Heart left ventricle (tissue), 13 donors: ENCODE results near the gene F13A1.

ENCODE experiments used
- POLR2A ChIP-seq, 2 donors: fragments of 450-650 bp; IDR thresholded peaks; one replicate each; pipeline ENCODE4 v1.6.1; 2017; ENCODE audit warnings: antibody characterized with exemption in 2 of 2, mild to moderate bottlenecking in 2 of 2, moderate library complexity in 2 of 2
- TF ChIP-seq, protein P1 (sequence below), 12 donors: fragments of 200-600 bp; sonication (generic) in 4 of 12; IDR thresholded peaks; one replicate each; pipeline versions ENCODE4 v1.5.0 to v1.8.0; 2018 to 2022; ENCODE audit warnings: antibody characterized with exemption in 12 of 12, mild to moderate bottlenecking in 5 of 12
- donor health status: ischemic (EF 13 %, LVEDD 7.1; RV severe dilation, severe dysfunction).
- donor health status: DM: no; HTN: yes; CAD: no.
- donor health status: DM: no; HTN: no; CAD: no.
- donor health status: ischemic (EF 25% LVEDD 6.9; RV normal size, moderate dysfunction).
- donor health status: ischemic (EF 25% LVEDD 5.7; RV mildly dilated, moderate dysfunction).
- donor health status: ischemic (EF 35%, LVEDD 5.7; RV mildly dilated, moderate dysfunction).
- donor health status: nonischemic (EF 11% LVEDD 7.7; RV severe dilation, severe dysfunction).
- donor health status: DM: yes; HTN: yes; CAD: no.
- donor health status: PGD.
- donor health status: ischemic (EF 29% LVEDD 5.4; RV normal size, mild dysfunction).
- donor health status: nonischemic (EF 23%, LVEDD 6.1; RV moderate dilation, normal function).

DNA sequence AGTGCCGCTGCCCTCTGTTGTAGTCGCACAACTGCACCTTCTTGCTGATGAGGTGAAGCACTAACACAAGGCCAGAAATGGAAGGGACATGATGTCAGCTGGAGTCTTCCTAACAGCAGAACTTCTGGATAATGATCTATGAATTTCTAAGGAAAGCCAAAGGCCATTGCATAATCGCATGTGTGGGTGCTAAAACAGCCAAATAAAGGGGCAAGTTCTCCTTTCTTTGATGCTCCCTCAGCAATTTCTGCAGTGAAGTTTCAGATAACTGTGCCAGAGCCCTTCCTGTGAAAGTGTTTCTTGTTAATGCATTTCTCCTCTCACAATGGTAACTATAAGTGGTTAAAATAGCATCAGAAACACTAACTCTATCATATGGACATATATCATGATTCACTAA, 8.0 kb upstream of the F13A1 start:
- no peak for TF ChIP-seq POLR2A (IDR thresholded peaks at IDR 0.05)
- TF ChIP-seq, protein P1, sequence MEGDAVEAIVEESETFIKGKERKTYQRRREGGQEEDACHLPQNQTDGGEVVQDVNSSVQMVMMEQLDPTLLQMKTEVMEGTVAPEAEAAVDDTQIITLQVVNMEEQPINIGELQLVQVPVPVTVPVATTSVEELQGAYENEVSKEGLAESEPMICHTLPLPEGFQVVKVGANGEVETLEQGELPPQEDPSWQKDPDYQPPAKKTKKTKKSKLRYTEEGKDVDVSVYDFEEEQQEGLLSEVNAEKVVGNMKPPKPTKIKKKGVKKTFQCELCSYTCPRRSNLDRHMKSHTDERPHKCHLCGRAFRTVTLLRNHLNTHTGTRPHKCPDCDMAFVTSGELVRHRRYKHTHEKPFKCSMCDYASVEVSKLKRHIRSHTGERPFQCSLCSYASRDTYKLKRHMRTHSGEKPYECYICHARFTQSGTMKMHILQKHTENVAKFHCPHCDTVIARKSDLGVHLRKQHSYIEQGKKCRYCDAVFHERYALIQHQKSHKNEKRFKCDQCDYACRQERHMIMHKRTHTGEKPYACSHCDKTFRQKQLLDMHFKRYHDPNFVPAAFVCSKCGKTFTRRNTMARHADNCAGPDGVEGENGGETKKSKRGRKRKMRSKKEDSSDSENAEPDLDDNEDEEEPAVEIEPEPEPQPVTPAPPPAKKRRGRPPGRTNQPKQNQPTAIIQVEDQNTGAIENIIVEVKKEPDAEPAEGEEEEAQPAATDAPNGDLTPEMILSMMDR (IDR thresholded peaks at IDR 0.05): no peak
